ENCODE data around the gene STEAP3. TPM values are rescaled to one million over a fixed set of nuclear protein-coding genes. Genes with fewer than 3 reads are reported as not detected.

Gene STEAP3
- total RNA-seq, 1 experiment from 2014 or later: 32.3 TPM

DNA sequence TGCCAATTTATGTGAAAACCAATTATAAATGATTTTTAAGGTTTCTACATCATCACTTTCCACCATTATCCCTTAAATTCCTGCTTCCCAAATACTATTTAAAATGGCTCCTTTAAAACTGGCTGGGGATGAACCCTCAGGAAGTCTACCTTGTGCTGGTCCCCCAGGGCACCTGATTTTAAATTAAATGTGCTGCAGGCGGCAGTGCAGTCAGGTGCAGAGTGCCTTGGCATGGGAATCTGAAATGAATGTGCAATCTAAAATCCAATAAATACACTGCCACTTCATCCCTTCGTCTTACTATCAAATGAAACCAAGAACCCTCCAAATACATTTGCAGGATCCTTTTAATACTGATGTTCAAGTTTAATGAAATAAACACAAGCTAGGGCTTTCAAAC, 81.2 kb downstream of the STEAP3 start:
- intact Hi-C loops (cut with micrococcal nuclease): no loop called here
- Histone ChIP-seq H2AFZ (ENCODE audit: low read depth, low read length, poor library complexity, severe bottlenecking) (no peak overlapping the region), H3K9me2 (ENCODE audit: insufficient read depth) (no peaks in the 10 kb centered on the region), H3K9me3 (ENCODE audit: control insufficient read depth in 1 of 2, insufficient read depth in 1 of 2, low read depth in 1 of 2, low read length in 2 of 2) (no peaks in the 10 kb centered on the region), H3K4me2 (ENCODE audit: low read length) (no peak overlapping the region), H4K20me1 (ENCODE audit: insufficient read depth) (no peaks in the 10 kb centered on the region), H3K79me2 (ENCODE audit: insufficient read depth, low read length) (no peaks in the 10 kb centered on the region), H3K4me3 (replicated peaks in 1 of 2; ENCODE audit: low read depth in 1 of 2, low read length in 2 of 2) (no peak overlapping the region), H3K27ac (ENCODE audit: low read depth, low read length) (no peak overlapping the region), H3K4me1 (ENCODE audit: control insufficient read depth in 1 of 2, insufficient read depth in 2 of 2, low read length in 2 of 2) (no peaks in the 10 kb centered on the region), H3K36me3 (ENCODE audit: control insufficient read depth in 1 of 2, insufficient read depth in 2 of 2, low read length in 2 of 2) (no peaks in the 10 kb centered on the region), H3K27me3 (ENCODE audit: insufficient read depth, low read length) (no peaks in the 10 kb centered on the region), H3K9ac (ENCODE audit: low read length) (no peak overlapping the region)
- ATAC-seq: no peak
- CTCF ChIA-PET: no interaction called here
- no TSS peak for BruUV-seq (replicated peaks)
- no peak for DNase-seq (ENCODE audit: low read depth, low spot score)
- TF ChIP-seq CBX3 (IDR thresholded peaks at IDR 0.05; ENCODE audit: low read depth) (no peak), ZFX (IDR thresholded peaks at IDR 0.05) (no peak)
- RAD21 ChIA-PET (ENCODE audit: low non-redundant PET in 1 of 2, low total read pairs in 2 of 2, uncharacterized antibody in 2 of 2, unreplicated experiment in 2 of 2): no interaction called here
- POLR2A ChIA-PET: no interaction called here

- Histone ChIP-seq H3K9ac (ENCODE audit: low read length) (no peak overlapping the region), H3K9me2 (ENCODE audit: insufficient read depth) (no peaks in the 10 kb centered on the region), H3K4me1 (ENCODE audit: control insufficient read depth in 1 of 2, insufficient read depth in 2 of 2, low read length in 2 of 2) (no peaks in the 10 kb centered on the region), H2AFZ (ENCODE audit: low read depth, low read length, poor library complexity, severe bottlenecking) (no peak overlapping the region), H3K27ac (ENCODE audit: low read depth, low read length) (no peak overlapping the region), H3K27me3 (ENCODE audit: insufficient read depth, low read length) (no peaks in the 10 kb centered on the region), H3K4me3 (replicated peaks in 1 of 2; ENCODE audit: low read depth in 1 of 2, low read length in 2 of 2) (no peak overlapping the region), H3K4me2 (ENCODE audit: low read length) (no peak overlapping the region), H3K9me3 (ENCODE audit: control insufficient read depth in 1 of 2, insufficient read depth in 1 of 2, low read depth in 1 of 2, low read length in 2 of 2) (no peaks in the 10 kb centered on the region), H4K20me1 (ENCODE audit: insufficient read depth) (no peaks in the 10 kb centered on the region), H3K36me3 (ENCODE audit: control insufficient read depth in 1 of 2, insufficient read depth in 2 of 2, low read length in 2 of 2) (no peaks in the 10 kb centered on the region), H3K79me2 (ENCODE audit: insufficient read depth, low read length) (no peaks in the 10 kb centered on the region)
- POLR2A ChIA-PET: no interaction called here
- TF ChIP-seq POLR2AphosphoS5 (IDR thresholded peaks at IDR 0.05; ENCODE audit: low read depth, low read length) (no peak), MAX (IDR thresholded peaks at IDR 0.05) (no peak), RAD21 (IDR thresholded peaks at IDR 0.05; ENCODE audit: low read depth) (no peak), SRF (IDR thresholded peaks at IDR 0.05; ENCODE audit: low read depth) (no peak), SIN3A (IDR thresholded peaks at IDR 0.05; ENCODE audit: low read depth) (no peak), ELF1 (IDR thresholded peaks at IDR 0.05; ENCODE audit: borderline replicate concordance, low read depth) (no peak), SP1 (IDR thresholded peaks at IDR 0.05; ENCODE audit: low read depth) (no peak), FOSL1 (IDR thresholded peaks at IDR 0.05; ENCODE audit: low read depth) (no peak), TCF7L2 (IDR thresholded peaks at IDR 0.05; ENCODE audit: borderline replicate concordance, extremely low read depth, insufficient read depth, insufficient read length) (no peak)
- TF ChIP-seq, protein P1, sequence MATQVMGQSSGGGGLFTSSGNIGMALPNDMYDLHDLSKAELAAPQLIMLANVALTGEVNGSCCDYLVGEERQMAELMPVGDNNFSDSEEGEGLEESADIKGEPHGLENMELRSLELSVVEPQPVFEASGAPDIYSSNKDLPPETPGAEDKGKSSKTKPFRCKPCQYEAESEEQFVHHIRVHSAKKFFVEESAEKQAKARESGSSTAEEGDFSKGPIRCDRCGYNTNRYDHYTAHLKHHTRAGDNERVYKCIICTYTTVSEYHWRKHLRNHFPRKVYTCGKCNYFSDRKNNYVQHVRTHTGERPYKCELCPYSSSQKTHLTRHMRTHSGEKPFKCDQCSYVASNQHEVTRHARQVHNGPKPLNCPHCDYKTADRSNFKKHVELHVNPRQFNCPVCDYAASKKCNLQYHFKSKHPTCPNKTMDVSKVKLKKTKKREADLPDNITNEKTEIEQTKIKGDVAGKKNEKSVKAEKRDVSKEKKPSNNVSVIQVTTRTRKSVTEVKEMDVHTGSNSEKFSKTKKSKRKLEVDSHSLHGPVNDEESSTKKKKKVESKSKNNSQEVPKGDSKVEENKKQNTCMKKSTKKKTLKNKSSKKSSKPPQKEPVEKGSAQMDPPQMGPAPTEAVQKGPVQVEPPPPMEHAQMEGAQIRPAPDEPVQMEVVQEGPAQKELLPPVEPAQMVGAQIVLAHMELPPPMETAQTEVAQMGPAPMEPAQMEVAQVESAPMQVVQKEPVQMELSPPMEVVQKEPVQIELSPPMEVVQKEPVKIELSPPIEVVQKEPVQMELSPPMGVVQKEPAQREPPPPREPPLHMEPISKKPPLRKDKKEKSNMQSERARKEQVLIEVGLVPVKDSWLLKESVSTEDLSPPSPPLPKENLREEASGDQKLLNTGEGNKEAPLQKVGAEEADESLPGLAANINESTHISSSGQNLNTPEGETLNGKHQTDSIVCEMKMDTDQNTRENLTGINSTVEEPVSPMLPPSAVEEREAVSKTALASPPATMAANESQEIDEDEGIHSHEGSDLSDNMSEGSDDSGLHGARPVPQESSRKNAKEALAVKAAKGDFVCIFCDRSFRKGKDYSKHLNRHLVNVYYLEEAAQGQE (IDR thresholded peaks at IDR 0.05; ENCODE audit: low read depth): no peak
- no TSS peak for BruUV-seq (replicated peaks)
- no peak for DNase-seq (ENCODE audit: low read depth, low spot score)
- CTCF ChIA-PET: no interaction called here
- intact Hi-C loops (cut with micrococcal nuclease): no loop called here
- RAD21 ChIA-PET (ENCODE audit: low non-redundant PET in 1 of 2, low total read pairs in 2 of 2, uncharacterized antibody in 2 of 2, unreplicated experiment in 2 of 2): no interaction called here
- no peak for ATAC-seq
These were observed 82.0 kb downstream of the STEAP3 start for GRCh38 chr2:119305497-119306195.

Data from HCT116 (cell line).